Measurements from ENCODE around the gene GUCA2A.
"Not testable (repeated sequence)": the region's sequence is repeated elsewhere in the genome, so short reads cannot be mapped to it uniquely, and the experiment has no call there.

GUCA2A gene, protein sequence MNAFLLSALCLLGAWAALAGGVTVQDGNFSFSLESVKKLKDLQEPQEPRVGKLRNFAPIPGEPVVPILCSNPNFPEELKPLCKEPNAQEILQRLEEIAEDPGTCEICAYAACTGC

DNA sequence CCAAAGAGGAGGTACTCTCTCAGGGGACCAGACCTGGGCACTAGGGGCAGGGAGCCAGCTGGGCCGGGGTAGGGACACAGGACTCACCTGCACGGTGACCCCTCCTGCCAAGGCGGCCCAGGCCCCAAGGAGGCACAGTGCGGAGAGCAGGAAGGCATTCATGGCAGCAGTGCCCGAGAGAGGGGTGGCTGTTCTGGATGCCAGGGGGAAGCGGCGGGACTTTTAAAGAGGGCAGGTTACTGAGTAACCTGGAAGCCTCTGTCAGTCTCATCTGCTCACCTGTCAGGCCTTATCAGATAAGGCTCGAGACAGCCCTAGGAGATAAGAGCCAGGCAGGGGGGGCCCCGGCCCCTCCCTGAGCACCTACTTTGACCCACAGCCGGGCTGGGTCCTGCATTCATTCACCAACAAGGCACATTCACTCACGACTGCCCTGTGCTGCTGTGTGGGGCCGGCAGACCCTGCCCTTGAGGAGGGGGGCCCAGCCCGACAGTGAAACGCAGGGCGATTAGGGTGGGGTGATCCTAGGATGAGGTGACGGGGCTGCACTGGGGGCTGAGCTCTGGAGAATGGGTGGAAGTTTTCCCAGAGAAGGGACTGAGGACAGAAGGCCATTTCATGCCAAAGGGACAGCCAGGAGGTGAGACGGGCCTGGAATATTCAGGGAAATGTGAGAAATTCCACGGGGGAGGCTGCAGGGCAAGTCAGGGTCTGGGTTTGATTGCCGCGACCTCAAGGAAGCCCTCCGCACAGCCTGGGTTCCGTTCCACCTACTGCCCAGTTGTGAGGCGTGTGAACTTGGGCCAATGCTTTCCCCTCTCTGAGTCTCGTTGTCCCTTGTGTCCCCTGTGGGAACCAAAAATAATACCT lies at the start of gene GUCA2A:
TSS of gene GUCA2A (minus strand) at position 195 of the 870 bp plus-strand sequence. CDS start at position 162, 33 bp downstream.
- DNase-seq: no peak

DNA sequence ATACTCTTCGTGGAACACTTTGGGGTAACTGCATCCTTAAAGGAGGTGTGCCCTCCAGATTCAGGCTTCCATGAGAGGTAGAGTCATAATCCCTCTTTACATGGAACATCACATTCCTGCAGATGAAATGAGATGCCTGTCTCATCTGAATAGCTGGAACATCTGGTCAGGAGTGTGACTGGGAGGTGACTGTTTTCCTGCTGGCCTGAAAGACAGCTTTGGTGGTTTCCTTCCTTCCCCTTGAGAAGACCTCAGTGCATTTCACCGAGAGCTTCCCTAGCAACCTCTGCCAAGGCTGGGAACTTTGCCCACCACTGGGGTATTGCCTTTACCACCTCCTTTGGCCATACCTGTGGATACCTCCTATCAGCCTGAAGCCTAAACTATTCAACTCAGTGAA lies 46.7 kb upstream of the GUCA2A start:
- DNase-seq: no peak

DNA sequence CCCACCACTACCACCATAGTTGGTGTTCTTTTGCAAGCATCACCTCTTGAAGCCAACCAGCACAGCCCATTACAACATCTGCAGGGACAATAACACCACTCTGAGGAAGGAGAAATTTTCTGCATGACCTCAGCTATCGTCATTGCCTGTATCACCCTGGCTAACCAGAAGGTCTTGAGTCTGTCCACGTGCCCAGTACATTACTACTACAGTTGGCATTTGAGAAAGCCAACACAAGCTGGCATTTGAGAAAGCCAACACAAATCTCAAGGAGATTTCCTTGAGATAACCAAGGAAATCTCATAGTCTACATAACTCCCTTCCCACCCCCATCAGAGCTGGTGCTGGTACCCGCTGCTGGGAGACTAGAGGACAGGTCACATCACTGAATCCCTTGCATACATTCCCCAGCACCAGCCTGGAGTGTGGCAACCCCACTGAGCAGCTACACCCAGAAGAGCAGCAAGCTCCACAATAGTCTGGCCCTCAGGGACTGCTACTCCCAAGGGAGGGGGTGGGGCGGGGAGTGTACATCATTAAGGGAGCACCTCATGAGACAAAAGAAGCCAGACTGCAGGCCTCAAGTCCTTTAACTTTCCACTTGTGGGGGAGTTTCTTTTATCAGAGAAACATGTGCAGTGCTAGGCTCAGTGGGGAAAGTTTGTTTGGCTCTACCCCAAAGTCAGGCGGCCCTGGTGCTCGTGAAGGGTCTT lies 46.0 kb upstream of the GUCA2A start:
- no peak for DNase-seq

- DNase-seq: no peak
These were observed 45.1 kb upstream of the GUCA2A start for GRCh38 chr1:42209526-42210251.

DNA sequence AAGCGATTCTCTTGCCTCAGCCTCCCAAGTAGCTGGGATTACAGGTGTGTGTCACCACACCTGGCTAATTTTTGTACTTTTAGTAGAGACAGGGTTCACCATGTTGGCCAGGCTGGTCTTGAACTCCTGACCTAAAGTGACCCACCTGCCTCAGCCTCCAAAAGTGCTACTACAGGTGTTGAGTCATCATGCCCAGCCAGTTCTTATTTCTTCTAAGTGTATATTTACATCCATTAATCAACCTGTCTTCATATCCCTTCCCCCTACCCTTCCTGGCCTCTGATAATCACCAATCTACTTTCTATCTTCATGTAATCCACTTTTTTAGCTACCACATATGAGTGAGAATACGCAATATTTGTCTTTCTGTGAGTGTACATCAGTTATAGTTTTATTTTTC lies 42.4 kb upstream of the GUCA2A start:
- DNase-seq: not testable (repeated sequence)

GRCh38 chr1:42206164-42206563 lies 41.6 kb upstream of the GUCA2A start:
- DNase-seq: peak; percentile 47

- no peak for DNase-seq
These were observed 37.4 kb upstream of the GUCA2A start for GRCh38 chr1:42201986-42202385.

DNA sequence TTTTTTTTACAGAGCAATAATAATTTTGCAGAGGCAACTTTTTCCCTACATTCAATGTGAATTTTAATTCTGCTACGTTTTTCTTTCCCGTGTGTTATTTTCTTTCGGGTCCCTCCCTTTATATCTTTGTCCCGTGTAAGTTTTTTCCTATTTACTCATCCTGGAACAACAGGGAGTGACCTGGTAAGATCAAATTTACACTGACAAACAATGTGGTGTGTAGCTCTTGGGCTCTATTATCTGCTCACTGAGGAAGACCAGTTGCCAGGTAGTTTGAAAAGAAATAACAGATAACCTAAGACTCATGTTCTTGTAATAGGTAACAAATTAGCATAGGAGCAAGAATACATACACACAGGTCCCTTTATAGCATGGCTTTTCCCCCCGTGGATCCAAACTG lies 33.7 kb upstream of the GUCA2A start:
- no peak for DNase-seq

DNA sequence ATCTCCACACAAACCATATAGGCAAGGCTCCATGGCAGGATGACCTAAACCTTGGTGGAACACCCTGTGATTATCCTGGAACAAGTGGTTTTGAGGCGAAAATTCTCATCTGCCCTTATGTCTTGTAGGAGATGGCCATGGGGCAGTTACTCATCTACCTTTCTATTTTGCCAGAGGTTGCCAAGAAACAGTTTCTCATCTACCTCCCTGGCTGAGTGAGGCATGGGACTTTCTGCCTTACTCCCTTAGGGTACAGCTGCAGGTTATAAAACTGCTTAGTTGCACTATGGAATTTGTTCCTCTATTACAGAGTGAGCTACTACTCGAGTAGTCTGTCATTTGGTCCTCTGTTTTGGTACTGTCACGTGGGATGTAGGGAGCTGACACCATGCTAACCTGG lies 31.3 kb upstream of the GUCA2A start:
- no peak for DNase-seq

DNA sequence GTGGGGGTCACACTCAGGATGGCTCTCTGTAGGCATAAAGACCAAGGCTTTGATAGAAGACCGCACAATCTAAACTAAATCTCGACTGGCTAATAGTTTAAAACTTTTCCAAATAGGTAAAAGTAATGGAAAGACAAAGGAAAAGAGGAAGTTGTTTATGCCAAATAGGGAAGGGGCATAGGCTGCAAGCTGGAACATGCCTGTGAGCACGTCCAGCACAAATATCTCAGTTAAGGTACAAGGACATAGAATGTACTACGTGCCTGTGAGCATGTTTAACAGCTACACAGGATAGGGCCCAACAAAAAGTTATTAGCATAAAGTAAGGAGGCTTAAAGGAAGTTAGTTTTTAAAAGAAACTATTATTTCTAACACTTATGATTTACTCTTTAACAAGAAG lies 27.6 kb upstream of the GUCA2A start:
- no peak for DNase-seq

DNA sequence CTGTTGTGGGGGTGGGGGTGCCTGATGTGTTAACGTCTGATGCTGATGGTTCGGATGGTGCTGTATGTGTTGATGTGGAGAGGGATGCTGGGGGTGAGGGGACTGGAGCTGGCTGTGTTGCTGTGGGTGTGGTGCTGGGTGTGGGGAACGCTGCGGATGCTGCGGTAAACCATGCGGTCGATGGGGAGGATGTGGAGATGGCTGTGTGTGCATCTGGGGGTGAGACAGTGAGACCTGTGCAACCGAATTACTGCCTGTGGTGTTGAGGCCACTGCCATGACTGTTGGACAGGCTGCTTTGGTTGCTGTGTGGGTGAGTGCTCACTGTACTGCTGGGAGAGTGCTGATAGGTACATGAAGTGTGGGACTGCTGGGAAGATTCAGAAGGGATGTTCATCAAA lies 26.8 kb upstream of the GUCA2A start:
- DNase-seq: no peak

DNA sequence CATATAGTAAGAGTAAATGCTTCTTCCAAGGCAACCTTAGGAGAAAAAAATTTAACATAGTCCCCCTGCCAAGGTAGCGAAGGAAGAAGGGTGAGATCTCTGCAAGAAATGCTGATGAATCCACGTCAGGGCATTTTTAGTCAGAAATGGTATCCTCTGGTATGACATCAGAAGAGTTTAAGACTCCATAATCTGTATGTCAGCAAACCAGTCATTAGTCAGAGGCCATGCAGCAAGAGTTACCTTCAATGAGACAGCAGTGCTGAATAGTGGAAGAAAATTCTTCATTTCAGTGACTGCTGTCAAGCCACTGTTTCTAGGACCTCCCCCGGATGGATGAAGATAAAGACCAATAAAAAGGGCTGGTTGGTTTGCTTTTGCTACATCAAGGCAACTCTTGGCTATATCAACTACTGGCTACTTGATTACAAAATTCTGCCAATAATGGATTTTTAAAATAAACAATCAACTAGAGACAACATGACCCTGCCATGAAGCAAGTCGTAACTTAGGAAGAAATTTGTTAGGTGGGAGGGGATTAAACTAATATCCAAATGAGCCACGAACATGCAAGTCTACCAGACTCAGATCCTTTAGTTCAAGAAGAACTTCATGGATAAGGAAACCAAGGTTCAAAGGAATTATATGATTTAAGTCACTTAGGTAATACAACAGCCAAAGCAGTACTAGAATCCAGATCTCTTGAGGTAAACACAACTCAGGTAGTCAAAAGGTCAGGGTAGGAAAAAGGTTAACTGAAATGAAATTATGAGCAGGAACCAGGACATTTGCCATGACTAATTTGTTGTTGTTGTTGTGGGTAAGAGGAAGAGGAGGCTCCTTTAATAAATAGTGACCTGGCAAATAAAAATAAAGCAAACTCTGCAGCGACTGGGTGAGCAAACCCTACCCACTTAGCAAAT lies 25.6 kb upstream of the GUCA2A start:
- DNase-seq: no peak

DNA sequence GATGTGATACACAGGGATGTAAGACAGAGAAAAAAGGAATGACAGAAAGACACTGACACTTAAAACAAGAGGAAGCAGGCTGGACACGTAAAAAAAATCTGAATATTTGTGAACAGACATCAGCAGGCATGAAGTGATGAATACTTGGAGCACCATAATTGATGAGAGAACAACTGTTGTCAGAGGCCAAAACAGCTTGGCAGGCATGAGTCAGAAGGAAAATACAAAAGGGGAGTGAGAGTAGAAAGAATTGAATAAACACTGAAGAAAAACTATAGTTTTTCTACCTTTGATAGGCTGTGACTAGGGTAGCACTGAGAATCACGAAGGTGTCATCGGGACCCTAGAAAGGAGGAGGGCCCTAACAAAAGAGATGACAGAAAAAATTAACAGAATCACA lies 21.6 kb upstream of the GUCA2A start:
- no peak for DNase-seq

DNA sequence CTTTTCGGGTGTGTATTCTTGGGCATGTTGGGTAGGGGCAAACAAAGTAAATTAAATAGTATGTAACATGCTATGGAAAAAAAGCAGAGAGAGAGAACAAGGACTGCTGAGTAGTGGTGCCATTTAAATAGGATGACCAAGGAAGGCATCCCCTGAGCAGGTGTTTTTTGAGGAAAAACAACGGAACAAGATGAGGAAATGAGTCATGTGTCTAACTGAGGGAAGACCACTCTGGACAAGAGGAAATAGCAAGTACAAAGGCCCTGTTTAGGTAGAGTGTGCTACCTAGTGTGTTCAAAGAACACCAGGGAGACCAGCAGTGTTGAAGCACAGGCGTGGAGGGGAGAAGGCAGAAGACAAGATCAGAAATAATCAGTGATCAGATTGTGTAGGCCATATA lies 20.1 kb upstream of the GUCA2A start:
- DNase-seq: no peak

DNA sequence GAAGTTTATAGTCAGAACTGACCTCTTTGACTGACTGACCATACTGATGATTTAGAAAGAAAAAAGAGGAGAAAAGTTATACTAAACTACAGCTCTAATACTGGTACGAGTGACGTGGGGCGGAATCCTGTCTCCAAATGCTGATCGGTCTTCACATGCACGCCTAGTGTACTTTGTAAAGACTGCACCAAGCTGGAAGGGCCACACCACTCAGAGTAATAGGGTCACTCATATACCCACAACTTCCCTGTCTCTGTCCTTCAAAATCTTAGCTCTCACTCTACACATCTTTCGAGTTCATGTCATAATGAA lies 19.4 kb upstream of the GUCA2A start:
- DNase-seq: no peak

GRCh38 chr1:42183210-42183956 lies 18.8 kb upstream of the GUCA2A start:
- DNase-seq: no peak

DNA sequence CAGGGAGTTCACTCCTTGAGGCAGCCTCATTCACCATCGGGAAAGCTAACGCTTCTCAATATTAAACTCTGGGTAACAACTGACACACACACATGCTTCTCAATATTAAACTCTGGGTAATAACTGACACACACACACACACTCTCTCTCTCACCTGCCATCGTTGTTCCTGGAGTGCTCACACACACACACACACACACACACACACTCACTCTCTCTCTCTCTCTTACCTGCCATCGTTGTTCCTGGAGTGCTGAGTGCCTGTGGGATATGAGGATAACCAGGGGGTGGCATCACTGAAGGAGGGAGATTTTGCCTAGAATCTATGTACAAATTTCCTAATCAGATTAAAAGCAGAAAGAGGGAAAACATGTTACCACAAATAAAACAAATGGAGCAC lies 17.1 kb upstream of the GUCA2A start:
- DNase-seq: no peak

GRCh38 chr1:42179900-42180329 lies 15.4 kb upstream of the GUCA2A start:
- no peak for DNase-seq

GRCh38 chr1:42179275-42179674 lies 14.7 kb upstream of the GUCA2A start:
- no peak for DNase-seq

GRCh38 chr1:42178249-42178648 lies 13.7 kb upstream of the GUCA2A start:
- DNase-seq: no peak

GRCh38 chr1:42177541-42177981 lies 13.0 kb upstream of the GUCA2A start:
- DNase-seq: no peak

All from MV-4-11 (cell line).